GM12874 (cell line): ENCODE measurements around the gene PRELP.

Experiments
- TF ChIP-seq, protein P1 (sequence below): IDR thresholded peaks from 2 replicates; pipeline ENCODE4 v1.5.1; 2011; ENCODE audit warnings: low read depth, mild to moderate bottlenecking, control low read depth, low read length, moderate library complexity; ENCODE audit not compliant: insufficient read depth

The PRELP gene

DNA sequence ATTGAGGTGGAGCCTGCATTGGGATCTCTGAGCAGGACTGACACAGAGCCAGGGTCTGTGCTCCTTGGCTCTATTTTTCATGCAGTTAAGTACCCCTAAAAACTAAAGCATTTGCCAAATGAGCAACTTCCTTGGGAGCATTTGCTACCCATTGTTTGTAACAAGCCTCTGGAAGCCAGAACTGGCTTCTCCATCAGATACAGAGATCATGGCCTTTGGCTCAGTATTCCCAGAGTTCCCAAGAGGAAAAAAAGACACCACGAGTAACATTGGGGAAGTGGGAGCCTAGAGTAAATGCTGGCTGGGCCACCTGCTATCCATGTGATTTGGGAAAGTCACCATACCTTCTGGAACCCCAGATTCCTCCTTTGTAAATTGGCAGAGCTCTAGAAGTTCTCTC is 63.1 kb downstream of the PRELP start:
- TF ChIP-seq, protein P1, sequence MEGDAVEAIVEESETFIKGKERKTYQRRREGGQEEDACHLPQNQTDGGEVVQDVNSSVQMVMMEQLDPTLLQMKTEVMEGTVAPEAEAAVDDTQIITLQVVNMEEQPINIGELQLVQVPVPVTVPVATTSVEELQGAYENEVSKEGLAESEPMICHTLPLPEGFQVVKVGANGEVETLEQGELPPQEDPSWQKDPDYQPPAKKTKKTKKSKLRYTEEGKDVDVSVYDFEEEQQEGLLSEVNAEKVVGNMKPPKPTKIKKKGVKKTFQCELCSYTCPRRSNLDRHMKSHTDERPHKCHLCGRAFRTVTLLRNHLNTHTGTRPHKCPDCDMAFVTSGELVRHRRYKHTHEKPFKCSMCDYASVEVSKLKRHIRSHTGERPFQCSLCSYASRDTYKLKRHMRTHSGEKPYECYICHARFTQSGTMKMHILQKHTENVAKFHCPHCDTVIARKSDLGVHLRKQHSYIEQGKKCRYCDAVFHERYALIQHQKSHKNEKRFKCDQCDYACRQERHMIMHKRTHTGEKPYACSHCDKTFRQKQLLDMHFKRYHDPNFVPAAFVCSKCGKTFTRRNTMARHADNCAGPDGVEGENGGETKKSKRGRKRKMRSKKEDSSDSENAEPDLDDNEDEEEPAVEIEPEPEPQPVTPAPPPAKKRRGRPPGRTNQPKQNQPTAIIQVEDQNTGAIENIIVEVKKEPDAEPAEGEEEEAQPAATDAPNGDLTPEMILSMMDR: no peak

DNA sequence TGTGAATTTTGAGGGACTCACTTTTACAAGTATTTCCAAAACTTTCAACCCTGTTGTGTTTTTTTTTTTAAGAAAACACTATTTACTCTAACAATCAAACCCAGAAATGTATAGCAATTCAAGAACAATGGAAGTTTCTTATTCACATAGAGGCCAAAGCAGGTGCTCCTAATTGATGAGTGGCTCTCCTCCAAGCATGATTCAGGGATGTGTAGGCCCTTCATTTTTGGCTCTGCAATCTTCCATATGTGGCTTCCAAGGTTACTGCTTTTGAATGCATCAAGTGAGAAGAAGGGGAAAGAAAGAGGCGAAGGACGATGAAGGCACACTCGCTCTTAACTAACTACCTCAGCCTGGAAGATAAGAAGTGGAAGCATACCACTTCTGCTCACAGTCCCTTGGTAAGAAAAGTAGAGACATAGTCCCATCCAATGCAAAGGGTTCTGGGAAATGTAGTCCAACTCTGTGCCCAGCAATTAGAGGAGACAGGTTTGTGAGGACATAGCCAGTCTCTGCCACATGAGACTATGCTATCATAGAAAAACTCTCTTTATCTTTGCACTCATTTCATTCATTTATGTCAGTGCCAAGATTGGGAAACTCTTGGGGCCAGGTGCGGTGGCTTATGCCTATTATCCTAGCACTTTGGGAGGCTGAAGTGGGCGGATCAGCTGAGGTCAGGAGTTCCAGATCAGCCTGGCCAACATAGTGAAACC is 64.4 kb downstream of the PRELP start:
- TF ChIP-seq, protein P1: no peak
